ENCODE results near the gene BMP7.
"Not testable (repeated sequence)": the region's sequence is repeated elsewhere in the genome, so short reads cannot be mapped to it uniquely, and the experiment has no call there.

Gene BMP7

DNA sequence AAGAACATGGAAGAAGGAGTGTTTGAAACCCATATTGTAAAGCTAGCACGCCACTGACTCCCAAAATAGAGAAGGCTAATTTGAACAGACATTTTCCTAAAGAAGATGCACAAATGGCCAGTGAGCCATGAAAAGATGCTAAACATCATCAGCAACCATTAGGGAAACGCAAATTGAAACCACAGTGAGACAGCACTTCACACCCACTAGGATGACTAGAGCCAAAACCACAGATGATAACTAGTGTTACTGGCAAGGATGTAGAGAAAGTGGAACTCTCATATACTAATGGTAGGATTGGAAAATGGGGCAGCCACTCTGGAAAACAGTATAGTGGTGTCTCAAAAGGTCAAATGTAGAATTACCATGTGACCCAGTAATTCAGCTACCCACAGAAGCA lies 58.2 kb downstream of the BMP7 start:
- DNase-seq: no peak

DNA sequence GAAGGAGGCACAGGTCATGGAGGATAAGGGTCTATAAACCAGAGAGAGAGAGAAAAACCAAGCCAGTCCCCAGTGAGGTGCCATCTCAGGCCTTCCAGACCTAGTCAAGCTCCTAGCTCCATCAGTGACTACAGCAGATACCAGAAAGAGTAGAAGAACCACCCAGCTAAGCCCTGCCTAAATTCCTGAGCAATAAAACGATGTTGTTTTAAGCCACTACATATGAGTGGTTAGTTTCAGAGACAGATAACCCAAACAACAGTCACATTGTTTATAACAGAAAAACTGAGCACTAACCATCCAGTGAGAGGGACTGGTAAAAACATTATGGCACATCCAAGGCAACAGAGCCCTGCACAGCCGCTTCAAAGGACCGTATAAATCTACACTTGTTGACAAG lies 59.2 kb downstream of the BMP7 start:
- DNase-seq: no peak

DNA sequence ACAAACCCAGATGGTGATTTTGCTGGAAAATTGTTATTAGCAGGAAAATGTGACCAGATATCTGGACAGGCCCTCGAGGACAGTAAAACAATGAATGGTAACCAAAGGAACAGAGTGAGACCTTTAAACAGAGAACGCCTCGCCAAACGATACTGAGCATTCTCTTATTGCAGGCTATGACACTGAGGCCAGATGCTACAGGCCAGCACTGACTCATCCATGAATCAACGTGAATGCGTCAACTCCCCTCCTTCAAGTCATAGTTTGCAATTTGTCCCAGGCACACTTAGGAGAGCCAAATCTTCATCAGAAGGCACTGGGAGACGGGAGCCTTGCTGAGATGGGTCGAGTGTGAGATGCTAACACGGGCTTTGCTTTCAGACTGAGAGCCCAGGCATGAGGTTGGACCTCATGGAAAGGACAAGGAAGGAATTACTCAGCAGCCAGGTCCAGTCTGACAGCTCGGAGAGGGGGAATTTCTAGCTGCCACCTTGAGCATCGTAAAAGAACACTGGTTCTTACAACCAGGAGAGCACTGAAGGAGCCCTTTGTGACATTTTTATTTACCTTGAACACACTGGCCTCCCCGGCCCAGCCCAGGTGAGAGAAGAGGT lies 60.7 kb downstream of the BMP7 start:
- no peak for DNase-seq

DNA sequence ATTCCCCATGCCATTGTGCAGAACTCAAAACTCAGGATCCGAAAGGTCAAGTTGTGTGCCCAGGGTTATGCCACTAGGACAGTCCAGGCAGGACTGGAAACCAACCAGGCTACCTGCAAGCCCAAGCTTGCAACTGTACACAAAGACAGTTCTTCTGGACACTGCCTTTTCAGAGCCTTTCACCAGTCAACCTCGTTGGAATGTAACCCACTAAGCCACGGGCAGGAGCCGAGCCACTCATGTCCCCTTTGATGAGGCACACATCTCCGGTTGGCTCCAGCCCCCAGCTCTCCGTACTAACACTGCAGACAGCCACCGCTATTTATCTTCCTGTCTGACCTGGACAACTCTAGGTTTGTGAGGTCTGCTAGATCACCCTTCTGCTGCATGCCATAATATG lies 62.5 kb downstream of the BMP7 start:
- DNase-seq: no peak

DNA sequence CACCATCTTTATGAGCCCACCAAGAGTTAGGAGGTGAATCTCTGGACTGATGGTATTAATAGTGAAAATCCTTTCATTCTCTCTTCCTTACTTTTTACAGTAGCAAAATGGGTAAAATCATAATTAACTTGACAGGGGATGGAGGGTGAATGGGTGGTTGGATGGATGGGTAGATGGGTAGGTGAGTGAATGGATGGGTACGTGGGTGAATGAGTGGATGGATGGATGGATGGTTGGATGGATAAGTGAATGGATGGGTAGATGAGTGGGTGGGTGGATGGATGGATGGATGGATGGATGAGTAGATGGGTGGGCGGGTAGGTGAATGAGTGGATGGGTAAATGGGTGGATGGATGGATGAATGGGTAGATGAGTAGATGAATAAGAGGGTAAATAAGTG lies 63.2 kb downstream of the BMP7 start:
- no peak for DNase-seq

DNA sequence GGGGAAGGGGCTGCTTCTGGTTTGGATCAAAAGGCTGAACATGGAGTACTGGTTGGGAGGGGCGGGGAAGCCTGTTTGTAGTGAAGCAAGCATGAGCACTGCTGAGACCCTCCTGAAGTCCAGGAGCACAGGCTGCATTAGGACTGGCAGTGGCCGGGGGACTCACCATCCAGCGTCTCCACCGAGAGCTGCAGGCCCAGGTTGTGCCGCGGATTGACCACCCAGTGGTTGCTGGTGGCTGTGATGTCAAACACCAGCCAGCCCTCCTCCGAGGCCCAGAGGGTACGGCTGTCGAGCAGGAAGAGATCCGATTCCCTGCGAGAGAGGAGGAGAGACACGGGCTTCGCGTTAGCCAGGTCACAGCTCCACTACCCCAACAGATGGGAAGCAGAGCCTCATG lies 64.1 kb downstream of the BMP7 start:
- no peak for DNase-seq

DNA sequence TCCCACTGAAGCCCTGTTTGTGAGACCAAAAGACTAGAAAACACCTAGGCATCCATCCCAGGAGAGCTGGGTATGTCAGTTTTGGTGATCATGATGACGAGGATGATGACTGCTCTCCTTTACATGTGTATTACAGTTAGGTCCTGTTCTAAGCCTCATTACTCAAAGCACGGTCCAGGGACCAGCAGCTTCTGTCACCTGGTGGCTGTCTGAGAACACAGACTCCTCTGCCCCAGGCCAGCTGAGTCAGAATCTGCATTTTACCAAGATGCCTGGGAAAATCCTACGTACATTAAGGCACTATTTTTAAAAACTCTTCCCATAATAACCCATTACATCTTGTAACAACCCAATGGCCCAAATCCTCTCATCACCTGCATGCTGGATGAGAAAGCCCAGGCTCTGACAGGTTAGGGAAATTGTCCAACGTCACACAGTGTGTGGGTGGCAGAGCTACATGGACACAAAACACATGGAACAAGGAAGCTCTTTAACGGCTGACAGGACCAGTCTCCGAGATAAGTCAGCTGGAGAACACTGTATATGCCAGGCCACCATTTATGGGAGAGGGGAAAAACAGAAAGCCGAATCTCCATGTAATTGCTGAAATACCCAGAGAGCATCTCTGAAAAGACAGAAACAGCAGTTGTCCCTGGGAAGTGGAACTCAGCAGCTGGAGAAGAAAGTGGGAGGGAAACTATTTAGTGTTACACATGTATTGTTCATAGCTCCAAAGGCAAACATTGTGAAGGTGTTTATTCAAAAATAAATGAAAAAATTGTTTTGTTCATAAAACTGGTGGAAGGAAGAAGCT lies 65.4 kb downstream of the BMP7 start:
- DNase-seq: no peak

DNA sequence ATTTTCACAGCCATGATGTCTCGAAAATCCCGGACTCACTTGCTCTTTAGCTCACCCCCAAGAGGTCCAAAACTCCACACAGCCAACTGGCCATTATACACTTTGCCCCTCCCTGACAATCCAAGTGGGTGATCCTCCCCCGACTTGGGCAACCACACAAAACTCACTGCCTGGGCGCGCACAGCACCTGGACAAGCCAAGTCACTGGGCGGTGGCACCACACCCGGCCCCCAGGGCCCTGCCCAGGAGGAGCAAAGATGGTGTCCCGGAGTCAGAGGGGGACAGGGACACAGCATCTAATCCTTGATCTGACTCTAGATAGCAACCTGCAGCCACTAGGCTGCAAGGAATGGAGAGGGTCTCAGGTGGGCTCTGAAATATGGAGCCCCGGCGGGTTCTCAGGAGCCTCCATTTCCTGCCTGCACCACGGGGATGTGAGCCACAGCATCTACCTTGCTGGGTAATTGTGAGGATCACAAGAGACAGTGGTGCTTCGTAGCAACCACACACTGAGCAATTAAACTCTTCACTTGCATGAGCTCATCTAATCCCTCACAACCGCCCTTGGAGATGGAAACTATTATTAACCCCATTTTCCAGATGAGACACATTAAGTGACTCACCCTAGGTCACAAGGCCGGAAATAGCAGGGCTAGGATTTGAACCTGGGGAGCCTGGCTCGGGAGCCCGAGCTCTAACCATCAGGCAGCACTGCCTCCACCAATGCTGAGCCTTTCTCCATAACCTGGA lies 66.6 kb downstream of the BMP7 start:
- no peak for DNase-seq

DNA sequence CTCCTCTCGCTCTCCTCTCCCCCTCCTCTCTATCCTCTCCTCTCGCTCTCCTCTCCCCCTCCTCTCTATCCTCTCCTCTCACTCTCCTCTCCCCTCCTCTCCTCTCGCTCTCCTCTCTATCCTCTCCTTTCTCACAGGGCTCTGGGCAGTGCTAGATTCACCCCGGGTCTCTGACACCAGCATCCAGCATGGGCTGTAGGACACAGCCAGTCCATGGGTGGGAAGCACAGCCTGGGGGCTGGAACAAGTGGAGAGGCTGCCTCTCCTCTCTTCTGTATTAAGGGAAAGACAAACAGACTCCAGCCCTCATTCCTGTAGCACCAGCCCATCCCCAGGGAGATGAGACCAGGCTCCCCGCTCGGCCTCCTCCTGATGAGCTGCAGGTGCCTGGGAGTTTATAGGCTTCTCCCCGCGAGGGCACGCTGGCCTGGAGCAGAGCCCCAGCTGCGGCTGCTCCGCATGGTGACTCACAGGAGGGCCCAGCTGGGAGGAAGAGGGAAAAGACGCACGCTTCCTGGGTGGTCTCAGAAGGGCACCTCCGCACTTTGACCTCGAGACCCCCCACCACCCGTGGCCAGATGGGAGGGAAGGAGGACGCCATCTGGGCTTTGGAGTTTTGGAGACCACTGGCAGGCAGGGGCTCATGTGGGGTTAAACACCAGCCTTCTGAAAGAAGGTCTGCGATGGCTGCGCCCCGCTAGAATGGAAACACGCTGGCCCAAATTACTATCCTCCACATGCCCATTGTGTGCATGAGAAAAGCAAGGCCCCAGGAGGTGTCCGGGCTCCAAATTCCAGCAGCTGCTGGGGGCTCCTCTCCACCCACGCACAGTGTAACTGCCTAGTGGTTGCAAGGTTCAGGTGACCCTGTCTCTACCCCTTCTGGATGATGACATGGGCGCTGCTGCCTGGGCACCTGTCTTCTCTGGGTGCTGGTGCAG lies 68.0 kb downstream of the BMP7 start:
- DNase-seq: no peak

DNA sequence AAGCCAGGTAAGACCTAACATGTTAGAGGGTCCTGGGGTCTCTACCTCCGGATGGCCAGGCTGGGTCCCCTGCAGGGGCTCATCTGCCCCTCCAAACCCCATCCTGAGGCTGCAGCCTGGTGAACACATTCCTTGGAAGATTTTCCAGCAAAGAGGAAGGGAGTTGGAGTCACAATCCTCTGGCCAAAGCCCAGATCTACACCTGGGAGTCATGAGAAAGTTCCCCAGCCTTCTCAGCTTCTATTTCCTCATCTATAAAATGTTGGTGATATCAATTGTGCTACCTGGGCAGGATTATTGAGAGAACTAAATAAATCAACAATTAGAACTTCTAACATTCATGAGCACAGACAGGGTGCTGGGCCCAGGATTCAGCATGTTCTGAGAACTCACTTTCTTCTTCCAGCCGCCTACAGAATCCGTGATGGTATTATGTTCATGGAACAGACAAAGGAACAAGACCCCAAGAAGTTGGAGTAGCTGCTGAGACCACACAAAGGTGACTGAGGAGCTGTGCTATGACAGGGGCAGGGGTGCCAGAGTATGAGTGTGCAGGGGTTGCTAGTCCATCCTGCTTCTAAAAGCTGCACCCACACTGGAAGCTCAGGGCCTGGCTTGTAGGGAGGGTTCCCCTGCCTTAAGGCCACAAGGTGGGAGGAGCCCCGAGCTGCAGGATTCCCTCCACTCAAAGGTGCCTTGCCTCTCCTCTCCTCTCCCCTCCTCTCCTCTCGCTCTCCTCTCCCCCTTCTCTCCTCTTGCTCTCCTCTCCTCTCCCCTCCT lies 68.9 kb downstream of the BMP7 start:
- DNase-seq: no peak

DNA sequence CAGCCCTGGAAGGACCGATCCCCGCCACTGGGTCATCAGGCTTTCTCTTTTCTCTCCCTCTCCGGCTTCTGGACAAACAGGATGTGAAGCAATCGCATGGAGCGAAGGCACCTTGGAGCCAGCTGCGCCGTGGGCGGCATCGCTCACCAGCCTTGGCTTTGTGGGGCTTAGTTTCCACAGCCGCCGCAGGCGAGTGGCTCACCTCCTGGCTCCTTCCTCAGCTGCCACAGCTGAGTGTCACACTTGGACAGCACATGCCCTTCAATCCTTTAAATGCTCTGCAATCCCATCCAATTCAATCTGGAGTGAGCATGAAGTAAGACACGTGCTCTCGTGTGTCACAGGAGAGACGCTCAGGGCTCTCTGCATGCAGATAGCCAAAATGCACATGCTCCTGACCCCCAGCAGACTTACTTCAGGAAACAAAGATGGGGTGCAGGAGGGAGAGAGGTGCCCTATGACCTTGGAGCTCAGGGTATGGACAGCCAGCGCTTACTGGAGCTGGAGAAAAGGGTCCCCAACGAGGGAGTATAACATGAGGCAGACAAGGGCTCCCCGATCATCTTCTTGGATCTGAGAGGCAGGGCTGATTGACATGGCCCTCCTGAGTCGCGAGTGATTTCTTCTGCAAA lies 70.9 kb downstream of the BMP7 start:
- DNase-seq: no peak

DNA sequence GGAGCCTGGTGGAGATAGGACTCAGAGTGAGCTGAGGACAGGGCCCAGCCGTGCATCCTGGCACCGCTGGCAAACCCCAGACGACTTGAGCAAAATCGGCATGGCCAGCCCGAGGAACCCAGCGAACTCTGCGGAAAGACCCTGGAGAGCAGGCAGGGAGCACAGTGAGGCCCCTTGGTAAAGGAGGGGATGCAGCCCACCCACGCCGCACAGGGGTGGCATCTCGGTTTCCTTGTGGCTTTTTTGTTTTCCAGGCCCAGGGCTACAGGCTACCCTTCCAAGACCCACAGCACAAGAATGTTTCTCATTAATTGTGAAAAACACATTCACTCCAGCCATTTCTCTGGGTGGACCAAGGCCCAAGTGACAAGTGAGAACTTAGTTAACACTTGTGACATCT lies 71.4 kb downstream of the BMP7 start:
- DNase-seq: no peak

DNA sequence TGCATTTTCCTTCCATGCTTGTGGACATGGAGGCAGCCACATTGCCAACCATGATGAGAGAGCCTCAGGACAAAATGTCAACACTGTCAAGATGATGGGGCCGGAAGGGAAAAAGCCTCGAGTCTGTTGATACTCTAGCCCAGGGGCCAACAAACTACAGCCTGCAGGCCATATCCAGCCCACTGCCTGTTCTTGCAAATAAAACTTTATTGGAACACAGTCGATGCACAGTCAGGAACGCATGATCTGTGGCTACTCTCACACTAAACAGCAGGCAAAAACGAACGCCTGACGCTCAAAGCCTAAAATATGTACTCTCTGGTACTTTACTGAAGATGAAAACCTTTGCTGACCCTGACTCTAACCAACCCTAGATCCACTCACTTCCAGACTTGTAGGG lies 72.3 kb downstream of the BMP7 start:
- DNase-seq: no peak

DNA sequence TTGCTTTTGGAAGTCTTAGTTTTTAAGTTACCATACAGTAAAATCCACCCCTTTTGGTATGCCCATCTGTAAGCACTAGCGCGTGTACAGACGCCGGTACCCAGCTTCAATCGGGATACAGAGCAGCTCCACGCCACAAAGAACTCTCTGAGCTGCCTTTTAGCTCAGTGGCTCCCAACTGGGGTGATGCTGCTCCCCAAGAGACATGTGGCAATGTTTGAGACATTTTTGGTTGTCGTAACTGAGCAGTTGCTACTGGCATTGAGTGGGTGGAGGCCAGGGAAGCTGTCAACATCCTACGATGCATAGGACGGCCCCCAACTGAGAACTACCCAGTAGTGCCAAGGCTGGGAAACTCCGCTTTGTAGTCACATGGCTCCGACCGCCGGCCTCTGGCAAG lies 73.3 kb downstream of the BMP7 start:
- DNase-seq: no peak

DNA sequence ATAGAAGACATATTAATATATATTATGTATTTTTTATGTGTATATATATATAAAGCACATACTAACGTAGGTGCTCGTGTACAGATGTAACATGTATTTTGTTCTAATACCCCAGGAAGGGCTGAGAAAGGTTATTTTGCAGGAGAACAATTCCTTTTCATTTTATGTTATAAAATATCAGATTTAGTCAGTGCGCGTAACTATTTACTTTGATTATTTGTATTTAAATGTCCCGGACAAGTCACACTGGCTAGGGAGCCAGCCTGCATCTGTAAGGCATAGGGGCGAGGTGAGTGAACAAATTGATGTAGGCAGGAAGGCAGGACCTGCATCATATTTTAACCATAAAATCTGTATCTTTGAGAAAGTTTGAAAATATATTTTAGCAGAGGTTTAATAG lies 74.1 kb downstream of the BMP7 start:
- no peak for DNase-seq

DNA sequence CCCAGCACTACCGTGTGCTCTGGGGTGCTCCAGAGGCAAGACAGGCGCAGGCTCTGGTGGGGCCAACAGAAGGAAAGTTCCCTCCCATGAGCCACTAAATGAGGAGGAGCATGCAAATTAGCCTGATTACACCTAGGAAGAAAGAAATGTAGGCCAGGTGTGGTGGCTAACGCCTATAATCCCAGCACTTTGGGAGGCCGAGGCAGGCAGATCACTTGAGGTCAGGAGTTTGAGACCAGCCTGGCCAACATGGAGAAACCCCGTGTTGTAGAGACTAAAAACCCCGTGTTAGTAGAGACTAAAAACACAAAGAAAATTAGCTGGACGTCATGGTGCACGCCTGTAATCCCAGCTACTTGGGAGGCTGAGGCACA lies 75.2 kb downstream of the BMP7 start:
- DNase-seq: not testable (repeated sequence)

DNA sequence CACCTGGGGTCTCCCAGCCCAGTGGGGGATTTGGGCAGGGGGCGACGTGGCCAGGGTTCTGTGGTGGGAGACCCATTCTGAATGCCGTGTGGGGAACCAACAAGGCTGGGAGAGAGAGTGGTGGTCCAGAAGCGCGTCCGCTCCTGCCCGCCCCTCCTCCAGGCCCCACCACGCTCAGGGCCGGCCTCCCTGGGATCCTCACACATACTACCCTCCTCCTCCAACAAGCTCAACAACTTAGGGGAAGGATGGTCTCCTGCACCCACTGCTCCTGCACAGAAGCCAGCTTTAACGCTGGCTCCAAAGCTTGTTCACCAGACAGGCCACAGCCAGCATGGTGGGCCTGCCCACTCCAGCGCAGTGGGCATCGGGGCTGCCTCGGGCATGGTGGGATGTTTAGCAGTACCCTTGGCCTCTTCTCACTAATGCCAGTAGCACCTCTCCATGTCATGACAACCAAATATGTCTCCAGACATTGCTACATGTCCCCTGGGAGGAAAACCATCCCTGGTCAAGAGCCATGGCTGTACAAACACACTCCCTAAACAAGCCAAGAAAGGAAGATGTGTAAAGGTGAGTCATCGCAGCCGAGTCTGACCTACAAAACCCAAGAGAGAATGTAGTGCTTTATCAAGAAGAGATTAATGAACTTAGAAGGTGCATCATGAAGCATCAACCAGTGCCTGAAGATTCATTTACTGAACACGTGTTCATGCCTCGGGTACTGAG lies 75.7 kb downstream of the BMP7 start:
- no peak for DNase-seq

DNA sequence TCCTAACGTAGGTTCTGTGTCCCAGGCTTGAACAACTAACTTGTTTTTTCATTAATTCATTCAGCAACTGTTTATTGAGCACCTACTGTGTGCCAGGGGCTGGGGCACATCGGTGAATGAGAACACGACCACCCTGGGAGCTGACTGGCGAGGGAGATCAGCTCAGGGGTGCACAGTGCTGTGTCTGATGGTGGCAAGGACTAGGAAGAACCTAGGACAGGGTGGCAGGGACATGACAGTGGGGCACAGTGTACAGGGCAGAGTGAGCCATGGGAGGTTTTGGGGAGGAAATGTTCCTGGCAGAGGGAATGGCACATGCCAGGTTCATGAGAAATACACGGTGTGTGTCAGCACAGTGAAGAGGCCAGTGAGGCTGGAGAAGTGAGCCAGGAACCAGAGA lies 76.7 kb downstream of the BMP7 start:
- DNase-seq: no peak

DNA sequence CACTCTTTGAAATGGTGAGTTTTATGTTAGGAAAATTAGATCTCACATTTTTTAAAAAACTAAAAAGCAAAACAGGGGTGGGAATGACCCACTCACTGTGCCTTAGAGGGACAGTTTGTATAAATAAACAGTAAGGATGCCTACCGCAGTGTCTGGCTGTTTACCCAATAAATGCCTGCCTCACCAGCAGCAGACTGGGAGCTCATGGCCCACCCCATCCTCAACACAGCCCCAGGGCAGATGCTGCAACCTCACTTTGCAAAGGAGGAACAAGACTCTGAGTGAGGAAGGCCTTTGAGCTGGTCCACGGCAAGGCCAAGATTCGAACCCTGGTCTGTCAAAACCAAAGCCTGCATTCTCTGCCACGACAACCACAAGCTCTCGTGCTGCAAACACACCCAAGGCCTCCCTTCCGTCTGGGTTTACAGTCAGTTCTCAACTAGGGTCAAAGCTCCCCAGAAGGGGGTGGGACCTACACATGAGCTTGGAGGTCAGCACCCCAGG lies 77.8 kb downstream of the BMP7 start:
- DNase-seq: no peak

DNA sequence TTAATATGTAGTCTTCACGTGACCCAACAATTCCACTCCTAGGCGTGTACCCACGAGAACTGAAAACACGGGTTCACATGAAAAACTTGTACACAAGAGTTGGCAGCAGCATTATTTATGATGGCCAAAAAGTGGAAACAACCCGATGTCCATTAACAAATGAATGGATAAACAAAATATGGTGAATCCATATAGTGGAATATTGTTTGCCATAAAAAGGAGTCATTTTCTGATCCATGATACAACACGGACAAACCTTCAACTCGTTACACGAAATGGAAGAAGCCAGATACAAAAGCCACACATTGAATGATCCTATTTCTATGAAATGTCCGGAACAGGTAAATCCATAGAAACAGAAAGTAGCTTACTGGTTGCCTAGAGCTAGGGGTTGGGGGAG lies 78.4 kb downstream of the BMP7 start:
- no peak for DNase-seq
